Calu3 (cell line): ENCODE data around the gene DECR2. TPM values are rescaled to one million over a fixed set of nuclear protein-coding genes. Genes with fewer than 3 reads are reported as not detected.
"Not testable (repeated sequence)": the region's sequence is repeated elsewhere in the genome, so short reads cannot be mapped to it uniquely, and the experiment has no call there.

Source experiments
- BruUV-seq: library from RNA; stranded (reverse); fragments of 400-500 nt; replicated peaks from 2 replicates; lab custom pipeline; 2021; lab: Mats Ljungman, UMichigan
- CTCF ChIA-PET: fragments of 300-600 bp; sonication (Branson Sonifier 250); formaldehyde crosslinking; loops from one replicate; lab custom pipeline; 2022; ENCODE audit warnings: antibody characterized with exemption; lab: Charles Lee
- DNase-seq: peaks from one replicate; pipeline ENCODE4 v3.0.0; 2022
- H3K27ac Mint-ChIP-seq: one replicate; pipeline ENCODE4 v1.8.0; 2022; ENCODE audit warnings: mixed read lengths; ENCODE audit not compliant: unreplicated experiment
- H3K27me3 Mint-ChIP-seq: one replicate; pipeline ENCODE4 v1.8.0; 2022; ENCODE audit warnings: mixed read lengths; ENCODE audit not compliant: unreplicated experiment
- H3K36me3 Mint-ChIP-seq: one replicate; pipeline ENCODE4 v1.8.0; 2022; ENCODE audit warnings: mild to moderate bottlenecking, moderate library complexity, mixed read lengths; ENCODE audit not compliant: insufficient read depth, unreplicated experiment
- H3K4me1 Mint-ChIP-seq: one replicate; pipeline ENCODE4 v1.8.0; 2022; ENCODE audit warnings: mild to moderate bottlenecking, low read depth, mixed read lengths; ENCODE audit not compliant: unreplicated experiment
- H3K4me3 Mint-ChIP-seq: one replicate; pipeline ENCODE4 v1.8.0; 2022; ENCODE audit warnings: mild to moderate bottlenecking, low read depth, moderate library complexity, mixed read lengths; ENCODE audit not compliant: unreplicated experiment
- H3K9me3 Mint-ChIP-seq: one replicate; pipeline ENCODE4 v1.8.0; 2022; ENCODE audit warnings: low read depth, mixed read lengths; ENCODE audit not compliant: unreplicated experiment
- CTCF ChIP-seq: fragments of 200-600 bp; IDR thresholded peaks from one replicate; pipeline ENCODE4 v1.8.0; 2022; ENCODE audit warnings: antibody characterized with exemption; ENCODE audit not compliant: unreplicated experiment
- intact Hi-C: fragments of 100-400 bp; cut with micrococcal nuclease; formaldehyde crosslinking; loops from one replicate; pipeline ENCODE4 v1.10.0; 2022; ENCODE audit not compliant: unreplicated experiment
- total RNA-seq: library from RNA; stranded (reverse); gene quantifications from 2 replicates; pipeline ENCODE4 v1.2.3, GENCODE V29; 2022

The DECR2 gene
- total RNA-seq, 1 experiment from 2014 or later, result 41.2 TPM

- H3K4me3 Mint-ChIP-seq, result no peak overlapping the region
- H3K27me3 Mint-ChIP-seq, result peaks cover 20% of the 10 kb centered on the region
- peaks cover 14% of the 10 kb centered on the region for H3K36me3 Mint-ChIP-seq
- no peak for DNase-seq
- BruUV-seq, result no TSS peak
- intact Hi-C loops, result no loop called here
- H3K4me1 Mint-ChIP-seq, result no peaks in the 10 kb centered on the region
- TF ChIP-seq CTCF, result no peak
- H3K9me3 Mint-ChIP-seq, result no peaks in the 10 kb centered on the region
- H3K27ac Mint-ChIP-seq, result no peak overlapping the region
- CTCF ChIA-PET, result interaction anchor here (0.7 kb wide), 1 partner anchor 253 kb away, joined by 11 read pairs; no protein-coding TSS in a partner anchor
Observed at GRCh38 chr16:359871-360697, 41.6 kb upstream of the DECR2 start.

GRCh38 chr16:360698-361336 is 40.9 kb upstream of the DECR2 start:
- peaks cover 20% of the 10 kb centered on the region for H3K27me3 Mint-ChIP-seq
- no peaks in the 10 kb centered on the region for H3K4me1 Mint-ChIP-seq
- H3K36me3 Mint-ChIP-seq, result peaks cover 14% of the 10 kb centered on the region
- H3K9me3 Mint-ChIP-seq, result no peaks in the 10 kb centered on the region
- intact Hi-C loops, result no loop called here
- H3K27ac Mint-ChIP-seq, result no peak overlapping the region
- BruUV-seq, result no TSS peak
- DNase-seq, result no peak
- no peak overlapping the region for H3K4me3 Mint-ChIP-seq
- TF ChIP-seq CTCF, result no peak
- CTCF ChIA-PET, result interaction anchor here (0.7 to 2.0 kb wide), 2 partner anchors 185 to 254 kb away, joined by 6 to 11 read pairs; no protein-coding TSS in a partner anchor

GRCh38 chr16:361341-361871 is 40.3 kb upstream of the DECR2 start:
- BruUV-seq, result no TSS peak
- no peak for DNase-seq
- no peak overlapping the region for H3K27ac Mint-ChIP-seq
- H3K36me3 Mint-ChIP-seq, result peaks cover 14% of the 10 kb centered on the region
- intact Hi-C loops, result no loop called here
- H3K9me3 Mint-ChIP-seq, result no peaks in the 10 kb centered on the region
- no peak for TF ChIP-seq CTCF
- CTCF ChIA-PET, result interaction anchor here (0.6 to 2.0 kb wide), 11 partner anchors 9 to 308 kb away, joined by 3 to 32 read pairs (median 6); partner anchors contain the start of genes AXIN1, FAM234A, POLR3K and SNRNP25
- H3K4me1 Mint-ChIP-seq, result no peaks in the 10 kb centered on the region
- no peak overlapping the region for H3K4me3 Mint-ChIP-seq
- H3K27me3 Mint-ChIP-seq, result peaks cover 20% of the 10 kb centered on the region

- CTCF ChIA-PET, result interaction anchor here (0.6 to 2.0 kb wide), 17 partner anchors 8 to 313 kb away, joined by 3 to 32 read pairs (median 4); partner anchors contain the start of genes AXIN1, FAM234A, MRPL28 and POLR3K
- Mint-ChIP-seq H3K4me1 (no peaks in the 10 kb centered on the region), H3K4me3 (peak overlapping the region; percentile 10), H3K36me3 (peaks cover 18% of the 10 kb centered on the region), H3K27ac (no peak overlapping the region), H3K27me3 (peaks cover 20% of the 10 kb centered on the region), H3K9me3 (no peaks in the 10 kb centered on the region)
- DNase-seq, result peak; percentile 91
- intact Hi-C loops, result loop anchor here (1.0 kb wide), 1 partner anchor 255 kb away; no protein-coding TSS in a partner anchor
- peak; percentile 89 for TF ChIP-seq CTCF
- BruUV-seq, result no TSS peak
Observed at GRCh38 chr16:361872-362701, 39.6 kb upstream of the DECR2 start.

- H3K4me3 Mint-ChIP-seq, result peak overlapping the region; percentile 10
- H3K36me3 Mint-ChIP-seq, result peaks cover 24% of the 10 kb centered on the region
- not testable (repeated sequence) for H3K4me1 Mint-ChIP-seq, BruUV-seq, H3K9me3 Mint-ChIP-seq, DNase-seq, H3K27ac Mint-ChIP-seq
- CTCF ChIA-PET, result interaction anchor here (0.6 to 2.0 kb wide), 14 partner anchors 8 to 313 kb away, joined by 3 to 32 read pairs (median 4); partner anchors contain the start of genes FAM234A, MRPL28 and RHBDL1
- intact Hi-C loops, result loop anchor here (1.0 kb wide), 1 partner anchor 255 kb away; no protein-coding TSS in a partner anchor
- peaks cover 20% of the 10 kb centered on the region for H3K27me3 Mint-ChIP-seq
Observed at GRCh38 chr16:362702-362999, 39.0 kb upstream of the DECR2 start.
